NCI-H2107 treated with DMSO at 0.1 percent for 48 hours (cell line): ENCODE measurements around the gene BBLN.
"Not testable (repeated sequence)": the region's sequence is repeated elsewhere in the genome, so short reads cannot be mapped to it uniquely, and the experiment has no call there.

Experiments used
- DNase-seq: peaks from one replicate; lab custom pipeline; 2025; ENCODE audit not compliant: unreplicated experiment; lab: John Stamatoyannopoulos, UW

The BBLN gene

GRCh38 chr9:128124451-128124850, 35.6 kb upstream of the BBLN start:
- DNase-seq: no peak

- DNase-seq: peak; percentile 9
These were observed 35.0 kb upstream of the BBLN start for GRCh38 chr9:128124873-128125579.

GRCh38 chr9:128125580-128126354, 34.3 kb upstream of the BBLN start:
- DNase-seq: no peak

GRCh38 chr9:128127568-128127989, 32.5 kb upstream of the BBLN start, which contains the start of gene PTGES2:
TSS of gene PTGES2 (minus strand) at chr9:128127729. CDS start at chr9:128127717, 12 bp downstream.
- no peak for DNase-seq

- DNase-seq: peak; percentile 59
These were observed 31.9 kb upstream of the BBLN start for GRCh38 chr9:128127990-128128835.

GRCh38 chr9:128128836-128129590, 31.1 kb upstream of the BBLN start:
- no peak for DNase-seq

- DNase-seq: not testable (repeated sequence)
These were observed 30.0 kb upstream of the BBLN start for GRCh38 chr9:128129976-128130590.

- not testable (repeated sequence) for DNase-seq
These were observed 29.4 kb upstream of the BBLN start for GRCh38 chr9:128130651-128131050.

- not testable (repeated sequence) for DNase-seq
These were observed 28.7 kb upstream of the BBLN start for GRCh38 chr9:128131346-128131745.

- not testable (repeated sequence) for DNase-seq
These were observed 27.9 kb upstream of the BBLN start for GRCh38 chr9:128132139-128132538.

- not testable (repeated sequence) for DNase-seq
These were observed 24.5 kb upstream of the BBLN start for GRCh38 chr9:128135561-128135960.

GRCh38 chr9:128136816-128137793, 23.0 kb upstream of the BBLN start:
- no peak for DNase-seq

- DNase-seq: no peak
These were observed 22.1 kb upstream of the BBLN start for GRCh38 chr9:128138001-128138400.

GRCh38 chr9:128139621-128140020, 20.4 kb upstream of the BBLN start:
- DNase-seq: no peak

- DNase-seq: no peak
These were observed 18.5 kb upstream of the BBLN start for GRCh38 chr9:128141604-128142003.

GRCh38 chr9:128142061-128142460, 18.0 kb upstream of the BBLN start:
- DNase-seq: no peak

- no peak for DNase-seq
These were observed 17.5 kb upstream of the BBLN start for GRCh38 chr9:128142596-128142995.

- DNase-seq: no peak
These were observed 16.4 kb upstream of the BBLN start for GRCh38 chr9:128143525-128144238.
